OCI-LY7 (cell line): Measurements from ENCODE around the gene C1orf159. TPM values are rescaled to one million over a fixed set of nuclear protein-coding genes. Genes with fewer than 3 reads are reported as not detected.
"Not testable (repeated sequence)": the region's sequence is repeated elsewhere in the genome, so short reads cannot be mapped to it uniquely, and the experiment has no call there.

Experiments
- BruUV-seq: library from RNA; stranded (reverse); fragments of 400-500 nt; replicated peaks from 2 replicates; lab custom pipeline; 2021; lab: Mats Ljungman, UMichigan
- CTCF ChIA-PET: fragments of 300-600 bp; sonication (Branson Sonifier 250); formaldehyde crosslinking; loops from one replicate; lab custom pipeline; 2022; ENCODE audit warnings: antibody characterized with exemption; ENCODE audit not compliant: unreplicated experiment; lab: Charles Lee
- POLR2A ChIA-PET: fragments of 300-600 bp; sonication (Branson Sonifier 250); formaldehyde crosslinking; loops from one replicate; lab custom pipeline; 2022; ENCODE audit warnings: antibody characterized with exemption; lab: Charles Lee
- DNase-seq: peaks from one replicate; pipeline ENCODE4 v3.0.0-alpha.2; 2015; ENCODE audit warnings: low spot score
- H2AFZ ChIP-seq: fragments of 200-600 bp; sonication (generic), shearing (Covaris generic); 2 replicates; pipeline ENCODE4 v1.6.1; 2014; ENCODE audit warnings: mild to moderate bottlenecking, antibody characterized with exemption, low read length, moderate library complexity
- H3K27ac ChIP-seq: fragments of 200-600 bp; sonication (generic); 2 replicates; pipeline ENCODE4 v1.5.1; 2014; ENCODE audit warnings: mixed run types, low read depth, mild to moderate bottlenecking, moderate library complexity, low read length, inconsistent platforms; ENCODE audit not compliant: poor library complexity, severe bottlenecking
- H3K36me3 ChIP-seq: fragments of 200-600 bp; sonication (generic); 2 replicates; pipeline ENCODE4 v1.6.1; 2014; ENCODE audit warnings: mild to moderate bottlenecking, antibody characterized with exemption, low read length, moderate library complexity, mixed read lengths; ENCODE audit not compliant: insufficient read depth
- H3K4me1 ChIP-seq: fragments of 200-600 bp; sonication (generic); 2 replicates; pipeline ENCODE4 v1.5.1; 2014; ENCODE audit warnings: mild to moderate bottlenecking, low read length; ENCODE audit not compliant: insufficient read depth, poor library complexity, severe bottlenecking
- H3K4me2 ChIP-seq: fragments of 200-600 bp; sonication (generic); 2 replicates; pipeline ENCODE4 v1.6.1; 2014; ENCODE audit warnings: mild to moderate bottlenecking, low read length
- H3K4me3 ChIP-seq: fragments of 200-600 bp; sonication (generic); 2 replicates; pipeline ENCODE4 v1.5.1; 2014; ENCODE audit warnings: mild to moderate bottlenecking, low read depth, low read length; ENCODE audit not compliant: poor library complexity, severe bottlenecking
- H3K79me2 ChIP-seq: fragments of 200-600 bp; sonication (generic); 2 replicates; pipeline ENCODE4 v1.6.1; 2016; ENCODE audit warnings: low read depth, mild to moderate bottlenecking, low read length, moderate library complexity, mixed read lengths; ENCODE audit not compliant: insufficient read depth
- H3K9me2 ChIP-seq: fragments of 200-600 bp; sonication (generic); 2 replicates; pipeline ENCODE4 v1.6.1; 2016; ENCODE audit warnings: mild to moderate bottlenecking, low read length, mixed read lengths; ENCODE audit not compliant: insufficient read depth
- H3K9me3 ChIP-seq: fragments of 200-600 bp; sonication (generic); 2 replicates; pipeline ENCODE4 v1.6.1; 2014; ENCODE audit warnings: mild to moderate bottlenecking, mixed run types, low read length, mixed read lengths
- H4K20me1 ChIP-seq: fragments of 200-600 bp; sonication (generic); 2 replicates; pipeline ENCODE4 v1.6.1; 2014; ENCODE audit warnings: mild to moderate bottlenecking, antibody characterized with exemption, low read length, moderate library complexity, mixed read lengths; ENCODE audit not compliant: insufficient read depth
- EZH2phosphoT487 ChIP-seq: fragments of 200-600 bp; sonication (generic); IDR thresholded peaks from 2 replicates; pipeline ENCODE4 v1.6.1; 2018; ENCODE audit warnings: low read depth, borderline replicate concordance, mild to moderate bottlenecking, mixed run types, antibody characterized with exemption, low read length, moderate library complexity, mixed read lengths
- intact Hi-C: fragments of 100-400 bp; cut with micrococcal nuclease; formaldehyde crosslinking; loops from one replicate; pipeline ENCODE4 v1.10.0; 2022; ENCODE audit not compliant: unreplicated experiment
- total RNA-seq, 2 experiments: library from RNA; depleted of rRNA in 1 of 2; stranded (reverse); fragments of >200 nt in 1 of 2; shearing (Covaris generic) in 1 of 2; gene quantifications; 2 replicates each; pipeline ENCODE4 v1.2.3, GENCODE V29; 2014 to 2022
- TF ChIP-seq, protein P1 (sequence below): fragments of 200-600 bp; sonication (generic); conservative IDR thresholded peaks from 2 replicates; pipeline ENCODE4 v1.5.1; 2014; ENCODE audit warnings: mild to moderate bottlenecking, antibody characterized with exemption, low read length, moderate library complexity, mixed read lengths

The C1orf159 gene
- total RNA-seq, 2 experiments from 2014 or later: 24.5 to 27.6 TPM

DNA sequence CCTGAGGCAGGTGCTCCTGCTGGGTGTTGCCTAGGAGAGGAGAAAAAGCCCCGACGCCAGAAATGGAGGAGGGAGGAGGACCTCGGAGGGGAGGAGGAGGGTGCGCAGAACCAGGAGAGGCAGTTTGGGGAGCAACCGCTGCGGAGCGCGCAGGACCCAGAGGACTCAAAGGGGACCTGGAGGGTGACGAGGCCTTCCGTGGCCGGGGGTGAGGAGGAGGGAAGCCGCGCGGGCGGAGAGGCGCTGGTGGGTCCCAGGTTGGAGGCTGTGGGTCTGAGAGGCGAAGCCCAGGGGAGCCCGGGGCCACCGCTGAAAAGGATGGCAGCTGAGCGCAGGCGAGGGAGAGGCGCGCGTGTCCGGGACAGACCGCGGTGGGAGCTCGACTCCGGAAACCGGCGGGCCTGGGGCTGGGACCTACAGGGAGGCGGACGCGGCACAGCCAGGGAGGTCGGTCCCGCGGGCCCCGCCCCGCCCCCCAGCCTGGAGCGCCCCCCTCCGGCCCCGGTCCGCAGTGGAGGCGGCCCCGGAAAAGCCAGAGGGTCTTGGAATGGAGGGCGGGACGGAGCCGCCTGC, 56.9 kb downstream of the C1orf159 start:
- Histone ChIP-seq H4K20me1 (no peaks in the 10 kb centered on the region), H3K79me2 (no peaks in the 10 kb centered on the region), H2AFZ (peak overlapping the region; percentile 80), H3K4me1 (peaks cover 9% of the 10 kb centered on the region), H3K4me3 (peak overlapping the region; percentile 68), H3K27ac (no peak overlapping the region), H3K9me2 (no peaks in the 10 kb centered on the region), H3K4me2 (peak overlapping the region; percentile 66), H3K36me3 (no peaks in the 10 kb centered on the region), H3K9me3 (no peaks in the 10 kb centered on the region)
- BruUV-seq: no TSS peak
- intact Hi-C loops: no loop called here
- ChIA-PET CTCF (interaction anchor here (0.6 kb wide), 2 partner anchors 27 to 485 kb away, joined by 3 read pairs; no protein-coding TSS in a partner anchor), POLR2A (no interaction called here)
- no peak for DNase-seq
- TF ChIP-seq EZH2phosphoT487: no peak
- TF ChIP-seq, protein P1, sequence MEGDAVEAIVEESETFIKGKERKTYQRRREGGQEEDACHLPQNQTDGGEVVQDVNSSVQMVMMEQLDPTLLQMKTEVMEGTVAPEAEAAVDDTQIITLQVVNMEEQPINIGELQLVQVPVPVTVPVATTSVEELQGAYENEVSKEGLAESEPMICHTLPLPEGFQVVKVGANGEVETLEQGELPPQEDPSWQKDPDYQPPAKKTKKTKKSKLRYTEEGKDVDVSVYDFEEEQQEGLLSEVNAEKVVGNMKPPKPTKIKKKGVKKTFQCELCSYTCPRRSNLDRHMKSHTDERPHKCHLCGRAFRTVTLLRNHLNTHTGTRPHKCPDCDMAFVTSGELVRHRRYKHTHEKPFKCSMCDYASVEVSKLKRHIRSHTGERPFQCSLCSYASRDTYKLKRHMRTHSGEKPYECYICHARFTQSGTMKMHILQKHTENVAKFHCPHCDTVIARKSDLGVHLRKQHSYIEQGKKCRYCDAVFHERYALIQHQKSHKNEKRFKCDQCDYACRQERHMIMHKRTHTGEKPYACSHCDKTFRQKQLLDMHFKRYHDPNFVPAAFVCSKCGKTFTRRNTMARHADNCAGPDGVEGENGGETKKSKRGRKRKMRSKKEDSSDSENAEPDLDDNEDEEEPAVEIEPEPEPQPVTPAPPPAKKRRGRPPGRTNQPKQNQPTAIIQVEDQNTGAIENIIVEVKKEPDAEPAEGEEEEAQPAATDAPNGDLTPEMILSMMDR: peak; percentile 73

DNA sequence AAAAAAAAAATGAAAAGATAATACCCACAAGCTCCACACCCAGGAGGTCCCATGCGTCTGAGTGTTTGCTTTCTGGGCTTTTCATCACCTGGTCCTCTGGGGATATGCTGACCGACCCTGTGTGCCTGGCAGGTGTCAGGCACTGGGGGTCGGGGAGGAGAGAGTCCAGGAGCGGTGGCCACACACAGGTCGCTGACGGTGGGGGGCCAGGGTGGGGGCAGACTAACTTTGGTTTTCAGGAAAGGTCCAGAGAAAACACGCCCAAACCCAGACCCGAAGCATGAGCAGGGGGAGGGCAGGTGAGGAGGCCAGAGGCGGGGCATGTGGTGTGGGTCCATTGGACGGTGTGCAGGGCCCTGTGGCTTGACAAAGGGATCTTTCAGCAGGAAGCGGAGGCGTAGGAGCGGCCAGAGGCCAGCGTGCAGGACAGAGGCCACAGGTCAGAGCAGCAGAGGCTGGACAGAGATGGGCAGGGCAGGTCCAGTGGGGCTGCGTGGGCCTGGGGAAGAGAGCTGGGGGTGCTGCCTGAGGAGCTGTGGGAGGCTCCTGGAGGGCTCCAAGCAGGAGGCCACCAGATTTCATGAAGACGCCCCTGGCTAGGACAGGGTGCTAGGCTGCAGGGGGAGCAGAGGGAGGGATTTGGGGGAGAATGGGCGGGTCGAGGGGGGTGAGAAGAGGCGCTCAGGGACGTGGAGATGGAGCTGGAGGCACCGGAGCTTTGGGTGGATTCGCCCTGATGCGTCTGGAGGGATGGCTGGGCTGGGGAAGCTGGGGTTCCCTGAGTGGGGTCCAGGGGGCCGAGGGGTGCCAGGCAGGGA, 57.6 kb downstream of the C1orf159 start:
- no TSS peak for BruUV-seq
- TF ChIP-seq EZH2phosphoT487: no peak
- TF ChIP-seq, protein P1: no peak
- Histone ChIP-seq H3K4me1 (peaks cover 5% of the 10 kb centered on the region), H3K4me2 (peak overlapping the region; percentile 66), H3K4me3 (no peak overlapping the region), H3K9me2 (no peaks in the 10 kb centered on the region), H4K20me1 (no peaks in the 10 kb centered on the region), H2AFZ (no peak overlapping the region), H3K27ac (no peak overlapping the region), H3K36me3 (no peaks in the 10 kb centered on the region), H3K79me2 (no peaks in the 10 kb centered on the region), H3K9me3 (no peaks in the 10 kb centered on the region)
- DNase-seq: no peak
- ChIA-PET POLR2A (no interaction called here), CTCF (interaction anchor here (0.6 kb wide), 2 partner anchors 26 to 486 kb away, joined by 3 read pairs; no protein-coding TSS in a partner anchor)
- intact Hi-C loops: no loop called here

DNA sequence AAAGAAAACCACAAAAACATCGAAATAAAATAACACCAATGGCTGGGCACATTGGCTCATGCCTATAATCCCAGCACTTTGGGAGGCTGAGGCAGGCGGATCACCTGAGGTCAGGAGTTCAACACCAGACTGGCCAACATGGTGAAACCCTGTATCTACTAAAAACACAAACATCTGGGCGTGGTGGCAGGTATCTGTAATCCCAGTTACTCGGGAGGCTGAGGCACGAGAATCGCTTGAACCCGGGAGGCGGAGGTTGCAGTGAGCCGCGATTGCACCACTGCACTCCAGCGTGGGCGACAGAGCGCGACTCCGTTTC, 58.2 kb downstream of the C1orf159 start:
- H3K79me2 ChIP-seq, DNase-seq, intact Hi-C loops, H2AFZ ChIP-seq, CTCF ChIA-PET, H3K9me2 ChIP-seq, H3K4me3 ChIP-seq, H3K27ac ChIP-seq, H3K9me3 ChIP-seq, H3K36me3 ChIP-seq, H3K4me2 ChIP-seq, H3K4me1 ChIP-seq, H4K20me1 ChIP-seq, BruUV-seq, POLR2A ChIA-PET: not testable (repeated sequence)
